Measurements from ENCODE around the gene CLCA1.

CLCA1 gene, protein sequence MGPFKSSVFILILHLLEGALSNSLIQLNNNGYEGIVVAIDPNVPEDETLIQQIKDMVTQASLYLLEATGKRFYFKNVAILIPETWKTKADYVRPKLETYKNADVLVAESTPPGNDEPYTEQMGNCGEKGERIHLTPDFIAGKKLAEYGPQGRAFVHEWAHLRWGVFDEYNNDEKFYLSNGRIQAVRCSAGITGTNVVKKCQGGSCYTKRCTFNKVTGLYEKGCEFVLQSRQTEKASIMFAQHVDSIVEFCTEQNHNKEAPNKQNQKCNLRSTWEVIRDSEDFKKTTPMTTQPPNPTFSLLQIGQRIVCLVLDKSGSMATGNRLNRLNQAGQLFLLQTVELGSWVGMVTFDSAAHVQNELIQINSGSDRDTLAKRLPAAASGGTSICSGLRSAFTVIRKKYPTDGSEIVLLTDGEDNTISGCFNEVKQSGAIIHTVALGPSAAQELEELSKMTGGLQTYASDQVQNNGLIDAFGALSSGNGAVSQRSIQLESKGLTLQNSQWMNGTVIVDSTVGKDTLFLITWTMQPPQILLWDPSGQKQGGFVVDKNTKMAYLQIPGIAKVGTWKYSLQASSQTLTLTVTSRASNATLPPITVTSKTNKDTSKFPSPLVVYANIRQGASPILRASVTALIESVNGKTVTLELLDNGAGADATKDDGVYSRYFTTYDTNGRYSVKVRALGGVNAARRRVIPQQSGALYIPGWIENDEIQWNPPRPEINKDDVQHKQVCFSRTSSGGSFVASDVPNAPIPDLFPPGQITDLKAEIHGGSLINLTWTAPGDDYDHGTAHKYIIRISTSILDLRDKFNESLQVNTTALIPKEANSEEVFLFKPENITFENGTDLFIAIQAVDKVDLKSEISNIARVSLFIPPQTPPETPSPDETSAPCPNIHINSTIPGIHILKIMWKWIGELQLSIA

DNA sequence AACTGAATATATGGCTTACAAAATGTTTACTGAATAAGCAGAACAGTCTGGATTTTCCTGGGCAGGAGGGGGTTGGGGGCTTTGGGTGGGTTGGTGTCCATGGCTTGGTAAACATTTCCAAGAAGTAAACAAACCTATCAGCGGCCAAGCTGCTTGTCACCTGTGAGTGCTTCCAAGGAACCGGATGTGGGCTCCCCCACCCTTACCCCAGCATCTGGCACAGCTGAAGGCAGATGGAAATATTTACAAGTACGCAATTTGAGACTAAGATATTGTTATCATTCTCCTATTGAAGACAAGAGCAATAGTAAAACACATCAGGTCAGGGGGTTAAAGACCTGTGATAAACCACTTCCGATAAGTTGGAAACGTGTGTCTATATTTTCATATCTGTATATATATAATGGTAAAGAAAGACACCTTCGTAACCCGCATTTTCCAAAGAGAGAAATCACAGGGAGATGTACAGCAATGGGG lies at the start of gene CLCA1:
Gene CLCA1, plus strand, starts transcription at position 427 of the 477 bp plus-strand sequence. Its CDS starts 45 bp downstream, at position 472.
- no peak for DNase-seq

DNA sequence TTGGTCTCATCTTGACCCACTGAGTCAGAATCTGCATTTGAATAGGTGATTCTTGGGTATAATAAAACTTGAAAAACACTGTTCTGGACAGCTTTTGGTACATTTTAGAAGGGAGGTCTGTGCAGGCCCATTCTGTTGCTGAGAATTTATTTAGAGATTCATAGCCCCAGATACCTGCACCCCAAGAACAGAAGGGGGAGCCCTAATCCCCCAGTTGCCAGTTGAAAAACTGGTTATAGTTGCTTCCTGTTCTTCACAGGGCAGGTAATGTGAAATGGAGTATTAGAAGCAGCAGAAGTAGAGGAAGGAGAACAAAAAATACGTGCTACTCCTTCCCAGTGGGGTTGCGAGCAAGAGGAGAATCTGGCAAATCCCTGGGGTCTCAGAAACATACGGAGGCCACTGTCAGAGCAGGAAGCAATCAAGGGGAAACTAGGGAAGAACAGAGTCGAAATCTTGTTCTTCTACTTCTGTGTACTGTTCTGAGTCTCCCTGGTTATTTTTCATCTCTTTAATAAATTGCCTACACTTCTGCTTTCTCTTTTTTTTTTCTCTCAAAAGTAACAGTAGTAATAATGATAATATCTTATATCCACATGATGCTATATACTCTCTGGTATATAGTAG lies 49.3 kb upstream of the CLCA1 start:
- DNase-seq: peak; percentile 62

DNA sequence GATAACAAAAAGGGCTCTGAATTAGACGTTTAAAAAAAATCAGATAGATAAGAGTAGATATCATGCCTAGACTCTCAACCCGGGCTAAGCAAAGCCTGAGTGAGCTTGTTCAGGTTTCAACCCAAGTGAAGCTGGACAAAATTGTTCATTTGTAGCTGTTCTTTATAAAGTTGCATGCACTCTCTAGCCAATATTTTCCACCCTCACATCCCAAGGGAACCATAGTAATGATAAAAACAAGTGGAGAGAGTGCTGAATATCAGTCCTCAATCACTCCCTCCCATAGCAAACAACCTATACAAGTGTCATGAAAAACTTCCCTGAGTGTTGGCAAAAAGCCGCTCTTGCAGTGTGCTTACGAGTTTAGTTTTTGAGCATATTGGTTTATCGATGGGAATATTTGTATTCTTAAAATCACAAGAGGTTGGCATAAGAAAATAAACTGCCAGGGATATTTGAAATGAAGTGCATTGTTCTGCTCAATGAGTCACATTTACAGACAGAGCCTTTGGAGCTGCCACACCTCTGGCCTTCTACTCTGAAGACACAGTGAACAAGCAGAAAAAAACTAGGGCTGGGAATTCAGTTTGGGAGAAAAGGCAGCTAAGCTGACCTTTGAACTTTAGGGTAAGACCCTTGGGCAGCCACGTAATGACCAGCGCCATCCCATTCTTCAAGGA lies 47.0 kb upstream of the CLCA1 start:
- no peak for DNase-seq

DNA sequence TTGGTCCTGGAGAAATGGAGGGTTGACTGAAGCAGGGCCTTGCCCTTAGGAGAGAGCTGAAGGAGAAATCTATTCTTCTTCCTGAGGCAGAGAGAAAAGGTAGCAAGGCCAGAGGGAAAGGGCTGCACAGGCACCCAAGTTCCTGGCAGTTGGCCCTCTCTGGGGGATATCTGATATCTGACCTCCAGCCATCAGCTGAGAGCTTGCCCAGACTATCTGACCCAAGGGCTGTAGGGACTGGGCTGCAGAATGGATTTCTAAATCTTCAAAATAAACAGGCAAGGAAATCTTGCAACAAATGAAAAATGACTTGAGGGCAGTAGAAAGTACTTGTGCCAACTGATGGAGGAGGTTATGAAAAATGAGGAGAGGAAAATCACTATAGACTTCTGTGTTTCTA lies 45.3 kb upstream of the CLCA1 start:
- no peak for DNase-seq

DNA sequence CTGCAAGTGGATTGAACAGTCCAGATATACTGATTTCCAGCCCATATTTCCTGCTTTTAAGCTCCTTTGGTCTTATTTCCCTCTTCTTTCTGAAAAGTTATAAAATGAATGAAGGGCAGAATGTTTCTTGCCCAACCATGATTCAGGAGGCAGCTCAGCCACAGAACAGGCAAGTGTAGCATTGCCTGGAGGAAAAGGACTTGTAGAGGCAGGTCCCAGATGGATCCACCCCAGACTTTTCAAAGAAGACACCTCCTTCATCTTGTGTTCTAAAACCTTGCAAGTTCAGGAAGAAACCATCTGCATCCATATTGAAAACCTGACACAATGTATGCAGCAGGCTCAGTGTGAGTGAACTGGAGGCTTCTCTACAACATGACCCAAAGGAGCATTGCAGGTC lies 44.9 kb upstream of the CLCA1 start, which contains the start of gene CLCA2:
Gene CLCA2, plus strand, starts transcription at position 299 of the 400 bp plus-strand sequence. Its CDS starts 77 bp downstream, at position 376.
- no peak for DNase-seq

DNA sequence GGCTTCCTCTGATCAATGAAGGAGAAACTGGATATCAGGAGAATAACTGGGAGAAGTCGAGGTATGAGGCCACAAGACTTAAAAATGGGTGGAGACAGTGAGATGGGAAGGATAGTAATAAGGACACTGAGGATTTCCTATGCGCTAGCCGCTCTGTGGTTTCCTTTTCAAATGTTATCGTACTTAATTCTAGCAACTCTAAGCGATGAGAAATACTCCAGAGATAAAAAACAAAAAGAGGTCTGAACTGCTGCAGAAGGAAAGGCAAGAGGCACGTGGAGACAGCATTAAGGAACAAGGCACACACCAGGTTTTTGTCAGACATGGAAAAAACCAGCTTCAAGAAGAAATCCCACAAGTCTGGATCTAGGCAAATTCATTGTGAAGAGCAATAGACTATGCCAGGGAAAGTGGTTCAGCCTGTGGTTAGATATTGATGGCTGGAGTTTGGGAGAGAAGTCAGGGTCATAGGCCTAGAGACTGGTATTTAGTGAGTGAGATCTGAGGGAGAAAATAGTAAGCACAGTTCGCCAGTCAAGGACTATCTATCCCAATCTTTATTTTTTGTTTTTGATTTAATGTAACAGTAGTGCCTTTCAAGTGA lies 39.5 kb upstream of the CLCA1 start:
- no peak for DNase-seq

DNA sequence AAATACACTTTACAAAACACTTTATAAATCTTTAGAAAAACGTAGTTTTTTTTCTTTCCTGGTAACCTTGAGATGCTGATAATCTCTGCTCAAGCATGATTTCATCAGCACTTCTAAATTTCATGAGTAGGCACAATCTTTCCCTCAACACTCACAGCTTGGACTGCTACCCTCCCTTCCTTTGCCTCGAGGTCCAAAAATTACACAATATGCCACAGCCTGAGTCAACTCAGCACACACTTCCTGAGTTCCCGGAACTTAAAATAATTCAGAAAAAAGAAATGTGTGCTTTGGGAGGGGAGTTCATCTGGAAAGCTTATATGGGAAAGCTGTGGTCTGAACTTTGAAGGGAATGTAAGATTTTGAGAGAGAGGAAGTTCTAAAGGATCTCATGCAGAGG lies 38.9 kb upstream of the CLCA1 start:
- DNase-seq: peak; percentile 77

DNA sequence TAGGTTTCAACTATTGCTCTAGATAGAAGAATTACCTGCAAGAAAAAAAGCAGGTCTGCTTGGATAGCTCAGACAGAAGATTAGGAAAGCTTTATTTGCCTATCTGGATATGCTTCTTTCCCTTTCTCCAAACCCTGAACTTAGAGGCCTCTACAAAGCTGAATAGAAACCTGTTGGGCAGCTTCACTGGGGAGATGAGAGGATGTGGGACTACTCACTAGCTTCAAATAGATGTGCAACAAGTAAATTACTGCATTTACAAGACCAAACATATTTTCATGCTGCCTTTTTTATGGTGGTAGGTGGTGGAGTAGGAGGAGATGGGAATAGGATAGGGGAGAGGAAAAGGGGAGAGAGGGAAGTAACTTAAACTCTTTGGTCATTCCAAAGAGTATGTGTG lies 38.4 kb upstream of the CLCA1 start:
- DNase-seq: no peak

DNA sequence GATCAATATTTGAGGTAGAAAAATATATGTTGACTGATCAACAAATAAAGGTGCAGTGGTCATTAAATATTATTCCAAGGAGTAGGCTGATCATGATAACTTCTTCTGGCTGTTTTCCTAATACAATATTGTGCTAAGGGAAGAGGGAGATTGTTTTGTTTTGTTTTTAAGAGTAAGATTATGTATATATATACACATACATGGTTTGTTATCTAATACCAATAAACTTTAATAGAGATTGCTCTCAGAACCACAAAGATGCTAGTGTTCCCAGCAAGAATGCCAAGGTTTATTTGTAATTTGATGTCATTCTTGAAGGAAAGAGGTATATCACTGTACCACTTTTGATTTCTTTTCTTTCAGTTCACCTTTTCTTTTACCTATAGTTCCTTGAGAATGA lies 34.7 kb upstream of the CLCA1 start:
- no peak for DNase-seq

DNA sequence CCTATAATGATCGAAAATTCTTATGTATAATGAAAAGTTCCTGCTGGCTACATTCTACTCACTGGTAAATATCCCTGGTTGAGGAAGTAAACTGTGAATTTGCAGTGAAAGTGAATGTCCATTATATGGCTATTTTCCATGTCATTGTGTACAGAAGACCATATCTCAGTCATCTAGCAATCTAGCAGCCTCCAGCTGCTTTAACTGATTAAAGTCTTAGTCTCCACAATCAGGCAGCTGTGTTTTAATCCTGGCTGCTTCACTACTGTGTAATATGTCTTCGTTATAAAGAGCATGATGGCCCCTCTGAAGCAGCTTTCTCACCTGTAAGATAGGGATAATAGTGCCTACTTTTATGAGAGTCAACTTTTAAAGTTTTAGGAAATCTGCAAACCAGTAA lies 33.4 kb upstream of the CLCA1 start:
- DNase-seq: no peak

DNA sequence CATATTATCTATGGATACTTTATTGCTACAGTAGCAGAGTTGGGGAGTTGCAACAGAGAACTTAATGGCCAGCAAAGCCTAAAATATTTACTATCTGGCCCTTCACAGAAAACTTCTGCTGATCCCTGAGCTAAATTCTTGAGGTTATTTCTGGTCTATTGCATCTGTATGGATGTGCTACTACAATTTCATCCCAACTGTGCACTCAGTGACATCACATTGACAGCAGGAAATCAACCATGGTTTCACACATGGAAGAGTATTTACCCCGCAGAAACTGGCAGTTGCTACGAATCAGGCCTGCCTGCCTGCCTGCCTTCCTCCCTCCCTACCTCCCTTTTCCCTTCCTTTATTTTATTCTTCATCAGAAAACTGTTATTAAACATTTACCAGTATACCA lies 32.7 kb upstream of the CLCA1 start:
- DNase-seq: no peak

DNA sequence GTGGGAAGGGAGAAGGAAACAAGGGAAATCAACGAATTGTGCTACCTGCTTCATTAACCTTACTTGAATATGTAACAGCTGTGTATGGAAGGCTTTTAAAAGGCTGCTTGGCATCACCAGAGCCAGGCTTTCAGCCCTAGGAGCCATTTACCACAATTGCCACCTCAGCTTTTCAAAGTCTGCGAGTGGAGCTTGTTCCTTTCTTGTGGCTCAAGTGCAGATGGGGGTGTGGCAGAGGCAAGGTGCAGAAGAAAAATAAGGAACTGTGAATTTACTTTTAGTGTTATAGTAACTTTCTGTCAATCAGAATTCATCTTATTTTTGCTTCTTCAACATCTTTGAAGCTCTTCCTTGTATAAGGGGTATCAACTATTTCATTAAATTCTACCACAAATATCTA lies 27.1 kb upstream of the CLCA1 start:
- DNase-seq: no peak

DNA sequence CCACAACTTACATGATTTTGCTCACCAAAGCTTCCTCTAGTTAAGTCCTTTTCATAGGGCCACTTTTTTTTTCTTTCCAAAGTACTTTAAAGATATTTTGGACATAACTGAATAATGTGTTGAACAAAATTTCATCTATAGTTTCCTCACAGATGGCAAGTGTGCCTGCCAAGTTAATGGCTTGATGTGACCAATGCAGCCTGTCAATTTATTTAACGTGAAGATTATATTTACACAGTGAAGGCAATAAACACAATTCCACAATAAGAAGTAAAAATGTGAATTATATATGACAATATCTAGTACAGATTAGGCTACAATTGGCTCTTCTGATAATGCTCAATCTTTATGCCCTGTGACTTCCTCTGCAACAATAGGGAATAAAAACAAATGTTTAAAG lies 26.7 kb upstream of the CLCA1 start:
- DNase-seq: no peak

DNA sequence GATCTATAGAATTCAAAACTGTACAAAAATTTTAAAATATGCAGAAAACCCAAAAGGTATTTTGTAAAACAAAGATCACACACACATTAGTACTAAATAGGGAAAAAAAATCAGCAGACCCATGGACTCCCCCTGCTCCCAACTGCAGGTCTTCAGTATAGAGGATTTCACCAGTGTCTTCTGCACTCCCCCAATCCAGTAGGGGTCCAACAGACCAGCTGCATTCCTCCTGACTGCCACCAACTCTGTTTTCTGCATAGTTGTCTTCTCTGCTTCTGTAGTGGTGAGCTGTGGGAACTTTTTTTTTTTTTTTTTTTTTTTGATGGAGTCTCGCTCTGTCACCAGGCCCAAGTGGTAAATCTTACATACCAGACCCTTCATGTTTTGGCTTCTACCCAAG lies 22.8 kb upstream of the CLCA1 start:
- DNase-seq: no peak

DNA sequence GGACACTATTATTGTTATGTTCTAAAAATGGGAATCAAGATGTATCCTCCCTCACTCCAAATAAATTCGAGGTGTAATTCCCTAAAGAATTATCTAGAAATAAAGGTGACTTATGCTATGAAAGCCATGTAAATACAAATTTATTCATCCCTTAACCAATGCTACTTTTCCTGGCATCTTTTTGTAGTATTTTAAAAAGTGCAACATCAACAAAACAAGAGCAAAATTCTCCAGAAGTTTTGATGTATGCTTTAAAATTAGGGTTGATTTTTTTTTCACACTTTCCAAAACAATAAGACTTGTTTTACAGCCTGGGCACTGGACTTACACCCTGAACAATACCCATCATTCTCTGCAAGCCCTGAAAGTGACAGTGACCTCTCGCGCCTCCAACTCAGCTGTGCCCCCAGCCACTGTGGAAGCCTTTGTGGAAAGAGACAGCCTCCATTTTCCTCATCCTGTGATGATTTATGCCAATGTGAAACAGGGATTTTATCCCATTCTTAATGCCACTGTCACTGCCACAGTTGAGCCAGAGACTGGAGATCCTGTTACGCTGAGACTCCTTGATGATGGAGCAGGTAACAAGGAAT lies 21.4 kb upstream of the CLCA1 start:
- DNase-seq: no peak

DNA sequence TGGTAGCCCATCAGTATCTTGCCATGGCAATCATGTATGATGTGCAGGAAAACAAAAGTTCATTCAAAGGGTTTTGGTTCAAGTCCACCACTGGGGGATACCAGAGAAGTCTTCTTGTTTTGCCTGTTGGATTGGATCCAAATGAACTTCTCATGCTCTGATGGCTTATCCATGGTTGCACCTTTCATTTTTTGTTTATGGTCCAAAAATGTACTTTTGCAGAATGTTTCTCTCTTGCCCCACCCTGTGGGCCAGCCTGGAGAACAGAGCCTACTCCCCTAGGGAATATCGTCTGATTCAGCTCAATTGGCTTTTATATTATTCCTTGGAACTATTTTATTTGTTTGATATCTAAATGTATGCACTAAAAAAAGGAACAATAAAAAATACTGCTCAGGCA lies 20.1 kb upstream of the CLCA1 start:
- no peak for DNase-seq

DNA sequence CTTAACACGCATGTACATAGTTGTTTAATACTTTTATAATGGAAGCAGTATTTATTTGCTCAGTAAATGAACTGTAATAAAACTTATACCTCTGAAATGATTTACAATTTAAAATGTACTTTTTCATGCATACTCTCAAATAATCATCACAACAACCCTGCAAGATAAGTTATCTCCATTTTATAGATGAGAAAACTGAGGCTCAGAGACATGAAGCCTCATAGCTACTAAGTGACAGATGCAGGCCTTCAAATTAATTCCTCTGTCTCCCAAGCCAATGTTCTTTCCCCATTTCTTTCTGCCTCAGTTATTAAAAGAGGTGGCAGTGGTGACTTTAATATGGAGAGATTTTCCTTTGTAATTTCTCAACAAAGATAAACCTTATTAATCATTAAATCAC lies 19.6 kb upstream of the CLCA1 start:
- no peak for DNase-seq

DNA sequence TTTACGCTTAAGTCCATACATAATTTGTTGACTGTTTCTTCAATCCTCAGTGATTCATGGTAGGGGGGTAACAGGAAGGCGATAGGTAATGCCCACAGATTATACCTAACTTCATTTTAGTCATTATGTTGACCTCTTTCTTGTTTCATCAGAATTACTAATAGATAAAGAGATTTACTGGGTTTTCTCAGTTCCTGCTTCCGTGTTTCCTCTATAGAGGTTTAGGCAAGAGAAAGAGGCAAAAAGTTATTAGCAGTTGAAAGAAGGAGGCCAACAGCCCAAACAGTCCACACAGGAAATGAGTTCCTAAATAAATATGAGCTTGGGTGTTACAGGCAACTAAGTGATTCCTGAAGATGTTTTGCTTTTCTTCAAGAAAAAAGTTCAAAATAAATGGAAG lies 17.9 kb upstream of the CLCA1 start:
- no peak for DNase-seq

DNA sequence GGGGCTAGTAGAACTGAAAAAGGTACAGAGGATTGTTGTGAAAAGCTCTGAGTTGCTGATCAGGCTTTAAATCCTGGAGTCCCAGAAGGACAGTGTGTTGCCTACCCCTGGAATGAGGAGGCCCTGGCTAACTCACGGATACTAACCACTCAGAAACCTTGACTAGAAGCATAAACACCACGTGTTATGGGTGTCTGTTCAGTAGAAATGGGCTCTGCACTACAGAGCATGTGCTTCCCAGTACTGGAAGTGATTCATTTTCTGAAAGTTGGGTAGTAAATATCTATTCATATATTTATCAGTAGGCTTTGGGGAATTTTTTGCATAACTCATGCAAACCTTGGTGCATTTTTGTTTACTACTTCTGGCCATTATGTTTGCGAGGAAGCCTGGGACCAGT lies 15.1 kb upstream of the CLCA1 start:
- no peak for DNase-seq

DNA sequence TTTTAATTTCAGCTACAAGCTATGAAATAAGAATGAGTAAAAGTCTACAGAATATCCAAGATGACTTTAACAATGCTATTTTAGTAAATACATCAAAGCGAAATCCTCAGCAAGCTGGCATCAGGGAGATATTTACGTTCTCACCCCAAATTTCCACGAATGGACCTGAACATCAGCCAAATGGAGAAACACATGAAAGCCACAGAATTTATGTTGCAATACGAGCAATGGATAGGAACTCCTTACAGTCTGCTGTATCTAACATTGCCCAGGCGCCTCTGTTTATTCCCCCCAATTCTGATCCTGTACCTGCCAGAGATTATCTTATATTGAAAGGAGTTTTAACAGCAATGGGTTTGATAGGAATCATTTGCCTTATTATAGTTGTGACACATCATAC lies 13.7 kb upstream of the CLCA1 start:
- no peak for DNase-seq

DNA sequence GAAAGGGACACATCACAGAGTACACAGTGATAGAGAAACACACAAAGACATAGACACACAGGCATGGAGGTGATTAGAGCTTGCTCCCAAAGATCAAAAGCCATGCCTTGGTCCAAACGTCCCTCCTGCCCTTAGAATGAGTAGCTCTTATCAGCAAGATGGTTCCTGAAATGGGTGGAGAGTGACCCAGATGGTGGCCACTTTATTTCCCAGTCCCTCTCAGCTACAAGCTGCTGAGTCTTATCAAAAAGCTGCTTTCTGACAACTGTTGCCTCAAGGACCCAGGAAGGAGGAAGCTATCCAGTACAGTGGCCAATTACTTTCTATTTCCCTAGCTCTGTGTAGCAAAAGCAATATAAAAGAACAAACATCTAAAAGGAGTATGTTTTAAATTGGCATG lies 7.7 kb upstream of the CLCA1 start:
- no peak for DNase-seq

DNA sequence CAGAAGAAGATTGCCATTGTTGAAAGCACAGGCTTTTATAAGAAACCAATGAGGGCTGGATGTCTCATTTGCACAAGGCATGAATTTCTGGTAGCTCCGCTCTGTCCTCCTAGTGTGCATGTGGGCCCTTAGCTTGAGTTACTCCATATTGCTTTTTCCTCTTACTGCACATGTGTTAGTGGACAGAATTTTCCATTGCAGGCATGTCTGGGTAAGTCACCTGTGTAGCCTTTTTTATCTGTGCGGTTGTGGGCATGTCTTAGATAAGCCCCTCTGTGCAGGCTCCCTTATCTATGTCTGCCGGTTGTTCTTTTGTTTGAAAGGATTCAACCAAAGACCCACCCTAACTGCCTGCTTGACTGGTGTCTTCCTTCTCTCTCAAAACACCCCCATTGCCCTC lies 7.2 kb upstream of the CLCA1 start:
- no peak for DNase-seq

Data from activated CD4-positive, alpha-beta T cell treated with anti-CD3 and anti-CD28 coated beads, Interleukin-2, amount 50 U/mL, for 16 hours (primary cell).